HepG2 (cell line): Measurements from ENCODE around the gene VARS2. TPM values are rescaled to one million over a fixed set of nuclear protein-coding genes. Genes with fewer than 3 reads are reported as not detected.
A peak's percentile ranks its signal among the peaks of the same experiment; 100 is the strongest.

ENCODE experiments used
- AGO1 ChIP-seq: fragments of 200-400 bp; formaldehyde crosslinking; IDR thresholded peaks from 2 replicates; pipeline ENCODE4 v1.6.1; 2017; ENCODE audit warnings: mild to moderate bottlenecking, low read depth, low read length, moderate library complexity; ENCODE audit not compliant: poor library complexity, severe bottlenecking
- ATF3 ChIP-seq: sonication (generic); formaldehyde crosslinking; IDR thresholded peaks from 2 replicates; pipeline ENCODE4 v1.4.0; 2020; ENCODE audit warnings: missing genetic modification reagents
- DZIP1 ChIP-seq: sonication (generic); formaldehyde crosslinking; IDR thresholded peaks from 2 replicates; pipeline ENCODE4 v1.5.0; 2020; ENCODE audit warnings: mild to moderate bottlenecking, missing genetic modification reagents
- E2F5 ChIP-seq: sonication (generic); formaldehyde crosslinking; conservative IDR thresholded peaks from 2 replicates; pipeline ENCODE4 v1.4.0; 2020; ENCODE audit warnings: missing genetic modification reagents
- GLI4 ChIP-seq: sonication (generic); formaldehyde crosslinking; IDR thresholded peaks from 2 replicates; pipeline ENCODE4 v1.5.1; 2020; ENCODE audit warnings: missing genetic modification reagents, mild to moderate bottlenecking, moderate library complexity, borderline replicate concordance
- MIXL1 ChIP-seq: IDR thresholded peaks from 2 replicates; pipeline ENCODE4 v1.6.1; 2016
- NKX3-1 ChIP-seq: sonication (generic); formaldehyde crosslinking; IDR thresholded peaks from 2 replicates; pipeline ENCODE4 v1.5.0; 2020; ENCODE audit warnings: missing genetic modification reagents
- NR2F1 ChIP-seq, 2 experiments: fragments of 450-650 bp in 1 of 2; formaldehyde crosslinking in 1 of 2; IDR thresholded peaks; 2 replicates each; pipeline versions ENCODE4 v1.5.0 to v1.6.1; 2016 to 2020; ENCODE audit warnings: mild to moderate bottlenecking in 1 of 2, missing compliant biosample characterization in 1 of 2, missing genetic modification reagents in 1 of 2, moderate library complexity in 1 of 2
- SNAI1 ChIP-seq: sonication (generic); formaldehyde crosslinking; IDR thresholded peaks from 2 replicates; pipeline ENCODE4 v1.5.0; 2020; ENCODE audit warnings: mild to moderate bottlenecking, missing genetic modification reagents, borderline replicate concordance
- ZBTB20 ChIP-seq: sonication (generic); formaldehyde crosslinking; IDR thresholded peaks from 2 replicates; pipeline ENCODE4 v1.8.1; 2023; ENCODE audit warnings: missing genetic modification reagents, low read depth, mild to moderate bottlenecking, borderline replicate concordance
- ZKSCAN1 ChIP-seq: fragments of 150-350 bp; IDR thresholded peaks from 2 replicates; pipeline ENCODE4 v1.6.1; 2014; ENCODE audit warnings: low read length
- ZNF44 ChIP-seq: sonication (generic); formaldehyde crosslinking; IDR thresholded peaks from 2 replicates; pipeline ENCODE4 v1.5.1; 2020; ENCODE audit warnings: mild to moderate bottlenecking, missing genetic modification reagents
- ZNF512 ChIP-seq: sonication (generic); formaldehyde crosslinking; IDR thresholded peaks from 2 replicates; pipeline ENCODE4 v1.4.0; 2020; ENCODE audit warnings: mild to moderate bottlenecking, missing genetic modification reagents
- ZNF543 ChIP-seq: sonication (generic); formaldehyde crosslinking; IDR thresholded peaks from 2 replicates; pipeline ENCODE4 v1.4.0; 2020; ENCODE audit warnings: mild to moderate bottlenecking, missing genetic modification reagents
- ZNF644 ChIP-seq: IDR thresholded peaks from 2 replicates; pipeline ENCODE4 v1.6.1; 2016; ENCODE audit warnings: low read depth
- polyA plus RNA-seq, 8 experiments: library from polyadenylated mRNA; depleted of rRNA in 3 of 8; stranded (reverse) in 7 of 8; unstranded in 1 of 8; fragments of >200 nt; fragmentation: Illumina TruSeq in 4 of 8; extraction: Trizol in 4 of 8; gene quantifications; 2 replicates each; pipeline versions ENCODE4 v1.2.1 to v1.2.3, GENCODE V29; 2011 to 2016; ENCODE audit warnings: low read depth in 4 of 8, missing spikeins in 1 of 8, mixed read lengths in 1 of 8; ENCODE audit not compliant: insufficient read depth in 1 of 8
- total RNA-seq, 5 experiments: library from RNA; depleted of rRNA; stranded (reverse); fragments of >200 nt; fragmentation: Illumina TruSeq; extraction: Trizol; gene quantifications; 2 replicates each; pipeline ENCODE4 v1.2.3, GENCODE V29; 2016; ENCODE audit warnings: low read depth in 1 of 5
- TF ChIP-seq, protein P1 (sequence below): sonication (generic); formaldehyde crosslinking; IDR thresholded peaks from 2 replicates; pipeline ENCODE4 v1.9.0; 2021; ENCODE audit warnings: missing genetic modification reagents, mild to moderate bottlenecking, borderline replicate concordance
- TF ChIP-seq, protein P2 (sequence below): sonication (generic); formaldehyde crosslinking; IDR thresholded peaks from 2 replicates; pipeline ENCODE4 v1.5.1; 2020; ENCODE audit warnings: mild to moderate bottlenecking, missing genetic modification reagents, moderate library complexity

The VARS2 gene
- total and polyA plus RNA-seq, 2 of the 13 experiments (the other 11 are each of a cell fraction or from before 2014, with no cell fraction given), result 61.8 to 71.8 TPM

GRCh38 chr6:30884521-30885480 lies 29.2 kb upstream of the VARS2 start (continued):
- TF ChIP-seq, protein P1, sequence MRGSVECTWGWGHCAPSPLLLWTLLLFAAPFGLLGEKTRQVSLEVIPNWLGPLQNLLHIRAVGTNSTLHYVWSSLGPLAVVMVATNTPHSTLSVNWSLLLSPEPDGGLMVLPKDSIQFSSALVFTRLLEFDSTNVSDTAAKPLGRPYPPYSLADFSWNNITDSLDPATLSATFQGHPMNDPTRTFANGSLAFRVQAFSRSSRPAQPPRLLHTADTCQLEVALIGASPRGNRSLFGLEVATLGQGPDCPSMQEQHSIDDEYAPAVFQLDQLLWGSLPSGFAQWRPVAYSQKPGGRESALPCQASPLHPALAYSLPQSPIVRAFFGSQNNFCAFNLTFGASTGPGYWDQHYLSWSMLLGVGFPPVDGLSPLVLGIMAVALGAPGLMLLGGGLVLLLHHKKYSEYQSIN (CRISPR knock-in tag), result no peak
- no peak for TF ChIP-seq ZNF512 (CRISPR knock-in tag)
- TF ChIP-seq ZKSCAN1, result no peak
- TF ChIP-seq E2F5 (CRISPR knock-in tag), result no peak
- no peak for TF ChIP-seq AGO1
- TF ChIP-seq SNAI1 (CRISPR knock-in tag), result no peak
- no peak for TF ChIP-seq NR2F1 (CRISPR knock-in tag; IDR thresholded peaks at IDR 0.05)
- TF ChIP-seq DZIP1, result 0 out of 2 replicates have a peak, but pooled peaks have one; percentile 58
- TF ChIP-seq, protein P2, sequence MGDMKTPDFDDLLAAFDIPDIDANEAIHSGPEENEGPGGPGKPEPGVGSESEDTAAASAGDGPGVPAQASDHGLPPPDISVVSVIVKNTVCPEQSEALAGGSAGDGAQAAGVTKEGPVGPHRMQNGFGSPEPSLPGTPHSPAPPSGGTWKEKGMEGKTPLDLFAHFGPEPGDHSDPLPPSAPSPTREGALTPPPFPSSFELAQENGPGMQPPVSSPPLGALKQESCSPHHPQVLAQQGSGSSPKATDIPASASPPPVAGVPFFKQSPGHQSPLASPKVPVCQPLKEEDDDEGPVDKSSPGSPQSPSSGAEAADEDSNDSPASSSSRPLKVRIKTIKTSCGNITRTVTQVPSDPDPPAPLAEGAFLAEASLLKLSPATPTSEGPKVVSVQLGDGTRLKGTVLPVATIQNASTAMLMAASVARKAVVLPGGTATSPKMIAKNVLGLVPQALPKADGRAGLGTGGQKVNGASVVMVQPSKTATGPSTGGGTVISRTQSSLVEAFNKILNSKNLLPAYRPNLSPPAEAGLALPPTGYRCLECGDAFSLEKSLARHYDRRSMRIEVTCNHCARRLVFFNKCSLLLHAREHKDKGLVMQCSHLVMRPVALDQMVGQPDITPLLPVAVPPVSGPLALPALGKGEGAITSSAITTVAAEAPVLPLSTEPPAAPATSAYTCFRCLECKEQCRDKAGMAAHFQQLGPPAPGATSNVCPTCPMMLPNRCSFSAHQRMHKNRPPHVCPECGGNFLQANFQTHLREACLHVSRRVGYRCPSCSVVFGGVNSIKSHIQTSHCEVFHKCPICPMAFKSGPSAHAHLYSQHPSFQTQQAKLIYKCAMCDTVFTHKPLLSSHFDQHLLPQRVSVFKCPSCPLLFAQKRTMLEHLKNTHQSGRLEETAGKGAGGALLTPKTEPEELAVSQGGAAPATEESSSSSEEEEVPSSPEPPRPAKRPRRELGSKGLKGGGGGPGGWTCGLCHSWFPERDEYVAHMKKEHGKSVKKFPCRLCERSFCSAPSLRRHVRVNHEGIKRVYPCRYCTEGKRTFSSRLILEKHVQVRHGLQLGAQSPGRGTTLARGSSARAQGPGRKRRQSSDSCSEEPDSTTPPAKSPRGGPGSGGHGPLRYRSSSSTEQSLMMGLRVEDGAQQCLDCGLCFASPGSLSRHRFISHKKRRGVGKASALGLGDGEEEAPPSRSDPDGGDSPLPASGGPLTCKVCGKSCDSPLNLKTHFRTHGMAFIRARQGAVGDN (CRISPR knock-in tag), result peak; percentile 44; the same call in 1 of the 2 replicates
- 0 out of 2 replicates have a peak, but pooled peaks have one; percentile 32 for TF ChIP-seq ZNF543 (CRISPR knock-in tag)
- no peak for TF ChIP-seq ATF3 (CRISPR knock-in tag)
- no peak for TF ChIP-seq NKX3-1 (CRISPR knock-in tag)
- TF ChIP-seq ZBTB20 (CRISPR knock-in tag), result no peak
- no peak for TF ChIP-seq MIXL1
- no peak for TF ChIP-seq GLI4 (CRISPR knock-in tag)
- no peak for TF ChIP-seq ZNF44 (CRISPR knock-in tag)
- TF ChIP-seq ZNF644 (CRISPR knock-in tag), result no peak
